Central memory CD4-positive, alpha-beta T cell (primary cell): ENCODE results near the gene ERICH2.
"Not testable (repeated sequence)": the region's sequence is repeated elsewhere in the genome, so short reads cannot be mapped to it uniquely, and the experiment has no call there.

Source experiments
- DNase-seq: peaks from one replicate; pipeline ENCODE4 v3.0.0; 2022
- total RNA-seq, 3 experiments: gene quantifications; one replicate each; lab custom pipeline; 2026; lab: John Stamatoyannopoulos, UW

ERICH2 gene
- total RNA-seq = 0 reads per million in 3 experiments

GRCh38 chr2:170770008-170770605 is at the start of gene ERICH2:
ERICH2 (plus strand) TSS chr2:170770378; CDS start chr2:170770682, 304 bp downstream.
- DNase-seq = peak; percentile 28

- DNase-seq = no peak
These were observed 48.5 kb upstream of the ERICH2 start for GRCh38 chr2:170721678-170722077.

- no peak for DNase-seq
These were observed 47.9 kb upstream of the ERICH2 start for GRCh38 chr2:170722301-170722700.

GRCh38 chr2:170723446-170723958 is 46.7 kb upstream of the ERICH2 start:
- DNase-seq = no peak

GRCh38 chr2:170733798-170734600 is 36.2 kb upstream of the ERICH2 start:
- DNase-seq = no peak

GRCh38 chr2:170734601-170735000 is 35.6 kb upstream of the ERICH2 start:
- not testable (repeated sequence) for DNase-seq

GRCh38 chr2:170736628-170737027 is 33.5 kb upstream of the ERICH2 start:
- DNase-seq = no peak

GRCh38 chr2:170737406-170737805 is 32.8 kb upstream of the ERICH2 start:
- no peak for DNase-seq

GRCh38 chr2:170737821-170738220 is 32.4 kb upstream of the ERICH2 start:
- DNase-seq = no peak

- no peak for DNase-seq
These were observed 31.1 kb upstream of the ERICH2 start for GRCh38 chr2:170739048-170739447.

- no peak for DNase-seq
These were observed 30.6 kb upstream of the ERICH2 start for GRCh38 chr2:170739507-170740046.

GRCh38 chr2:170740660-170741059 is 29.5 kb upstream of the ERICH2 start:
- no peak for DNase-seq

GRCh38 chr2:170742000-170742399 is 28.2 kb upstream of the ERICH2 start:
- no peak for DNase-seq

GRCh38 chr2:170742896-170743529 is 27.2 kb upstream of the ERICH2 start:
- DNase-seq = no peak

- no peak for DNase-seq
These were observed 26.5 kb upstream of the ERICH2 start for GRCh38 chr2:170743530-170744239.

GRCh38 chr2:170744248-170745002 is 25.8 kb upstream of the ERICH2 start:
- DNase-seq = no peak

- no peak for DNase-seq
These were observed 24.9 kb upstream of the ERICH2 start for GRCh38 chr2:170745305-170745704.

GRCh38 chr2:170747921-170748320 is 22.3 kb upstream of the ERICH2 start:
- DNase-seq = no peak

GRCh38 chr2:170751555-170751954 is 18.6 kb upstream of the ERICH2 start:
- DNase-seq = not testable (repeated sequence)

- no peak for DNase-seq
These were observed 8.6 kb upstream of the ERICH2 start for GRCh38 chr2:170761572-170761971.

- DNase-seq = no peak
These were observed 7.4 kb upstream of the ERICH2 start for GRCh38 chr2:170762760-170763159.

- DNase-seq = no peak
These were observed 6.9 kb upstream of the ERICH2 start for GRCh38 chr2:170763232-170763631.
